Measurements from ENCODE around the gene S100G.
A peak's percentile ranks its signal among the peaks of the same experiment; 100 is the strongest.

The S100G gene

DNA sequence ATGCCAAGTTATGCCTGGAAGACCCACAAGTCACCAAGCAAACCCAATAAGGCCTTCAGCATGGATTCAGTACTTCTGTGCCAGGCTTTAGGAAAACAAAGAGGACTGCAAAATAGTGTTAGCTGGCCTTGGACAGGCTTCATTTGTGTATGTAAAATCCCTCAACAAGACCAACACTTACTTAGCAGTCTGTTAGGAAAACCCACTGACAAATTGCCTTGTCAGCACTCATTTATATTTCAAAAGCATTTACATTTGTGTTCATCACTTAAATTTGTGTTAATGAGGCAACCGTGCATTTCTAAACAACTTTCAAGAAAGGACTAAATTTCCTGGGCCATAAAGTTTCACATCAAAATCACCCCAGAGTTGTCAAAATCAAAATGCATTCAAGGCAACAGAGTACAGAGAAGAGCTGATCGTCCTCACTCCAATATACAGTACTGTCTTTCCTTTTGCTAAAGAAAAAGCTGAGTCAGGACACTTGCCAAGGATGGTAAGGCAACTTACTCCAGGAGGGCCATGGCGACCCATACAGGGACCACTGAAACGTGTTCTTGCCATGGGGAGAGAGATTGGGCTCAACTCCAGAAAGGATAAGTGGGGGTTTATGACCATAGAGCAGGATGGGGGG lies 1.6 kb downstream of the S100G start:
- no peak for DNase-seq

DNA sequence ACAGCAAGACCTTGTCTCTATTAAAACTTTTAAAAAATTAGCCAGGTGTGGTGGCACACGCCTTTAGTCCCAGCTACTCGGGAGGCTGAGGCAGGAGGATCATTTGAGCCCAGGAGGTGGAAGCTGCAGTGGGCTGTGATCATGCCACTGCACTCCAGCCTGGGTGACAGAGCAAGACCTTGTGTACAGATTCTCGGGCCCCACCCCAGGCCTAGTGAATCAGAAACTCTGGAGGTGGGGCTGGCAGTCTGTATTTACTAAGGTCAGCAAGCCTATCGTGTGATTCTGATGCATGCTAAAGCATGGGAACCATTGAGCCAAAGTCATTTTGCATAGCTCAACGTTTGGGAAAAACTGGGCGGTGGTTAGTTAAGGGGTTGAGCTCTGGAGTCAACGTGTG lies 3.5 kb downstream of the S100G start:
- no peak for DNase-seq

DNA sequence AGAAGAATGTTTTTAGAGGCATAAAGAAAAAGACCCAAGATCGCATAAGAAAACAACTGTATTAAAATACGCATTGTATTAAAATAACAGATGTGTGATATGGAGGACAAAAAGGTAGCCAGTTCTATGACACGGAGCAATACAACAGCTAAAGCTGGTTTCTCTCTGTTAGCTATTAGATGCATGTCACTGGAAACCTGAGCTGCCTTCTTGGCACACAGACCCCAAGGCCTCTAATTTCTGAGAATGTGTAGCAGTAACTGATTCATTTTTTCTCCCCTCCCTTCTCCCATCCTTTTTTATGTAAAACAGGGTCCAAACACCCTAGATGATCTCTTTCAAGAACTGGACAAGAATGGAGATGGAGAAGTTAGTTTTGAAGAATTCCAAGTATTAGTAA lies 4.1 kb downstream of the S100G start:
- DNase-seq, result no peak

GRCh38 chrX:16658284-16658683 lies 8.3 kb downstream of the S100G start:
- no peak for DNase-seq

GRCh38 chrX:16659321-16659720 lies 9.4 kb downstream of the S100G start:
- DNase-seq, result no peak

DNA sequence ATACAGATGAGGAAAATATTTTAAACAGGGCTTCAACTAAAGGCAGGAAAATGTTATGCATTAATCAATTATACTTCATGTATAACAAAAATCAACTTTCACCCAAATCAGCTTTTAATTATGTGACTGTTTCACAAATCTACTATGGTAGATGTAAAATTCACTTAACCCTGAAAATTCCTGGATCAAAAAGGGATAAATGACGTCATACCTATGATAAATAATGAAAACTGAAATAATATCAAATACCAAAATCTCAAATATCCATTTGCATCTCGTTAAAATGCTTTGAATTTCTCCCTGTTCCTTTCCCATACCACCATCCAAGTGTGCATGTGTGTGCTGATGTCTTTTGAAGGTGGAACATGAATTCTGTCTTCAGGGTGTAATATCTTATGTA lies 11.5 kb downstream of the S100G start:
- no peak for DNase-seq

DNA sequence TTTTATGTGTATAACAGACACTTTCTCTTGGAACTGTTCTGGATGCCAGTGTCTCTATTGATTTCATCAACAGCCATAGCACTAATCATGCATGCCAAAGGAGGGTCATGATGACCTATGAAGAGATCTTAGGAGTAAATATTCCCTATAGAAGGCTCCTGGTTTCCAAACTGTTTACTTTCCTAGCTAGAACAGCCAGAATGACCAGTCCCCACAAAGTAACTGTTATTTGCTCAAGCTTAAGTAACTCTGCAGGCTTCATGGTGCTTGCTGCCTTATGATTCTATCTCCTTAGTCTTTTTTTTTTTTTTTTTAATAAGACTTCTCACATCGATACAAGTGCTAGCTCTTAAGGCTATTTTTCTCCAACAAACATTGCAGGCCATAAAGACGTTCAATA lies 12.4 kb downstream of the S100G start:
- no peak for DNase-seq

- DNase-seq, result no peak
These were observed 14.1 kb downstream of the S100G start for GRCh38 chrX:16664074-16664473.

DNA sequence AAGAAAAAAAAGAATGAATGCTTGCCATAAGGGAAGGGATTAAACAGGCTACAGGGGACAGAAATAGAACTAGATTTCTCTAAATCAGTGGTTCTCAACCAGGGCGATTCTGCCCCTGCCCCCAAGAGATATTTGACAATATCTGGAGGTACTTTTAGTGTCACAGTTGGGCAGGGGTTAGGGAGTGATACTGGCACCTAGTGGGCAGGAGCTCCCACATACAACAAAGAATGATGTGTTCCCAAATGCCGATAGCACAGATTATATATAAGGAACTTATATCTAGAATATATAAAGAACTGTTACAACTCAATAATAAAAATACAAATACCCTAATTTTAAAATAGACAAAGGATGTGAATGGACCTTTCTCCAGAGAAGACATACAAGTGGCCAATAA lies 14.7 kb downstream of the S100G start:
- no peak for DNase-seq

- no peak for DNase-seq
These were observed 15.1 kb downstream of the S100G start for GRCh38 chrX:16665089-16665488.

DNA sequence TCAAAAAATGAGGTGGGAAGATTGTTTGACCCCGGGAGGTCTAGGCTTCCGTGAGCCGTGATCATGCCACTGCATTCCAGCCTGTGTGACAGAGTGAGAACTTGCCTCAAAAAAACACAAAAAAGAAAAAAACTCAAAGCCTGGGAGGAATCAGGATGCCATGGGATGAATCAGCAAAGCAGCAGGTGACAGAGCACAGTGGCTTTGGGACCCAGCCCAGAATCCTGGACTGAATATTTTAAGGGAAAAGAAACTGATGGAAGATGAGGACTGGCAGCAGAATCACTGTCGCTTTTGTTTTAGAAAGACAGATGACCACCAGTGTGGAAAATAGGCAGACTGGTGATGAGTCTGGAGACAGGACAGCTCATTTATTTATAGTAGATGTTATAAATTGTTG lies 16.6 kb downstream of the S100G start:
- no peak for DNase-seq

DNA sequence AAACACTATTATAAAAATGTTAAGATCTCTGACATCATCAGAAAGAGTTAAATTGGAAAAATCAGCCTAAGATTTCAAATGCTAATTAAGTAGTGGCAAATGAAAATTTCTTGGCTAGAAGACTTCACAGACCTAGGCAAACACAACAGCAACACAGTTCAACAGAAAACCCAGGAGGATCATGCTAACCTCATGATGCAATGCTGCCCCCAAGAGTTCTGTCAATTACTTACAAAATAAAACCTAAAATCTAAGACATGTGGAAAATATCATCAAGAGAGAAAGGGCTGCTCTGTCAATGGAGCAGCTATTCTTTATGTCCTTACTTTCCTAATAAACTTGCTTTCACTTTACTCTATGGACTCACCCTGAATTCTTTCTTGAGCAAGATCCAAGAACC lies 21.0 kb downstream of the S100G start:
- DNase-seq, result peak; percentile 7

- no peak for DNase-seq
These were observed 28.7 kb downstream of the S100G start for GRCh38 chrX:16678689-16679088.

DNA sequence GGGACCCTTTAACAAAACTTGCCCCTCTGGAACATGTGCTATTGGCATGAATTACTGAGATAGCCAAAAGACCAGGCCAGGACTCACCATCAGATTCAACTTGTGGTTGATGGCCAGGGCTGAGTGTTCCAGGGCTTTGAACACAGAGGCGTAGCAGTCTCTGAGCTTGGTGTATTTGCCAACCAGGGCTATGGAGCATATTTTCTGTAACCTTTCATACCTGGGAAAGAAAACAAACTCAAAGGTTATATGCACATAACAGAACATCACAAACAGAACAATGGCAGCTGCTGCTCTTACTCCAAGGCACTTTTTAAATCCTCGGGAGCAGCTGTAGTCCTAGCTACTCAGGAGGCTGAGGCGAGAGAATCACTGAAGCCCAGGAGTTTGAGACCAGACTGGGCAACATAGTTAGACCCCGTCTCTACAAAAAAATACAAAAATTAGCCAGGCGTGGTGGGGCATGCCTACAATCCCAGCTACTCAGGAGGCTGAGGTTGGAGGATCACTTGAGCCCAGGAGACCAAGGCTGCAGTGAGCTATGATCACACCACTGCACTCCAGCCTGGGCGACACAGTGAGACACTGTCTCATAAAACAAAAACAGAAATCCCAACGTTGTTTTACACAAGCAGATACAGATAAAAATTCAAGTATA lies 33.2 kb downstream of the S100G start:
- DNase-seq, result no peak

- DNase-seq, result no peak
These were observed 37.6 kb downstream of the S100G start for GRCh38 chrX:16687514-16687913.

DNA sequence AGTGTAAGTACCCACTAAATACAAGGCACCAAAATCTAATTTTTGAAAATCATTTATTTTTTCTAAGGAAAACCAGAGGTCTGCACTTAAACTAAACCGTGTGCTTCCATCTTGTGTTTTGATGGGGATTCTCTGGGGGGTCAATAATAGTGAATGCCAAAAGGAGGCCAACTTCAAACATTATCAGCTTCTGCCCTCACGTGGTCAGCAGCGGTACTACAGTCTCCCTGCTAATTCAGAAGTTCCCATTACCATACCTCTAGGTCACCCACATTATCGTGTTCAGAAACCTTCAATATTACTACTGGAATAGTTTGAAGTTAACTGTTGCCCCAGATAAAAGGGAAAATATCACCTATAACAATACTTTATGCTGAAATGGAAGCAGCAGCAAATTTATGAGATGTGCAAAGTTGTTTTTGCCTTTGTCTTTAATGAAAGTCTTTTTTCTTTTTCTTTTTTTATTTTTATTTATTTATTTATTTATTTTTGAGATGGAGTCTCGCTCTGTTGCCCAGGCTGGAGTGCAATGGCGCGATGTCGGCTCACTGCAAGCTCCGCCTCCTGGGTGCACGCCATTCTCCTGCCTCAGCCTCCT lies 45.2 kb downstream of the S100G start:
- DNase-seq, result peak; percentile 34

GRCh38 chrX:16696956-16697355 lies 47.0 kb downstream of the S100G start:
- DNase-seq, result no peak

DNA sequence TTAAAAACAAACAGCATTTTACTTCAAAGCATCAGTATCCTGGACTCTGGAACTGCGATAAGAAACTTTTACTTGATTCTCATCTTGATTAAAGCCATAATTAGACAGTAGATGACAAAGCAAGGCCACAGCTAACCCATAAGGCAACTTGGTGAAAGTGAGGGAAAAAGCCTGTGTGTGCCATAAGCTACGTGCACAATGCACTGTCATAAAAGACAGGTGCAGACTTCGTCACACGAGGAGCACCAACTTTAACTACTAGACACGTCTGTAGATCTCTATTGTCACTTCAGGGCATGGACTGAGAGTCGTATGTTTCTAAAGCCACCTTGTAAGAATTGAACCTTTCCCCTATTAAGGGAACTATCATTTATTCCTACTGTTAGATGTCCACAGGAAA lies 49.4 kb downstream of the S100G start:
- no peak for DNase-seq

- DNase-seq, result no peak
These were observed 50.8 kb downstream of the S100G start for GRCh38 chrX:16700734-16701133.

DNA sequence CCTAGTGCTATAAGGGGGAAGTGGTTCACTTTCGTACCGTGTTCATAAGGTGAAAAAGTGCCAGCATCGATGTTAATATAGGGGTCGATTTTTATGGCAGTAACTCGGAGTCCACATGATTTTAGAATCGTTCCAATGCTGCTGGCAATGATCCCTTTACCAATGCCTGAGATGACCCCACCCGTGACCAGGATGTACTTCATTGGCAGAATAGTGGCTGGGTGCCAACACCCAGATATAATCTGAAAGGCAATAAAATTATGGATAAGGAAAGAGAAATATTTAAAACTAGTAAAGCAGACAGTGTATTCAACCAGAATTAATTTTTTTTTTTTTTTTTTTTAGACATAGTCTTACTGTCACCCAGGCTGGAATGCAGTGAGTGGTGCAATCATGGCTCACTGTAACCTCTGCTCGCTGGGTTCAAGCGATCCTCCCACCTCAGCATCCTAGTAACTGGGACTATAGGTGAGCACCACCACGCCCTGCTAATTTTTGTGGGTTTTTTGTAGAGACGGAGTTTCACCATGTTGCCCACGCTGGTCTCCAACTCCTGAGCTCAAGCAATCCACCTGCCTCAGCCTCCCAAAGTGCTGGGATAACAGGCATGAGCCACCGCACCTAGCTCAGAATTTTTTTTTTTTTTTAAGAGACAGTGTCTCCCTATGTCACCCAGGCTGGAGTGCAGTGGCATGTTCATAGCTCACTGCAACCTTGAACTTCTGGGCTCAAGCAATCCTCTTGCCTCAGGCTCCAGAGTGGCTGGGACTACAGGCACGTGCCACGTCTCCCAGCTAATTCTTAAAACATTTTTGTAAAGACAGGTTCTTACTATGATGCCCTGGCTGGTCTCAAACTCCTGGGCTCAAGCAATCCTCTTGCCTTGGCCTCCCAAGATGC lies 53.0 kb downstream of the S100G start:
- DNase-seq, result no peak
